Ascending aorta (tissue), 2 donors: ENCODE measurements around the gene SNX13. TPM values are rescaled to one million over a fixed set of nuclear protein-coding genes. Genes with fewer than 3 reads are reported as not detected.
A peak's percentile ranks its signal among the peaks of the same experiment; 100 is the strongest.

Experiments used
- DNase-seq, 2 donors: peaks; one replicate each; pipeline ENCODE4 v3.0.0-alpha.2; 2019; ENCODE audit warnings: low spot score in 2 of 2
- H3K27ac ChIP-seq, 2 donors: fragments of 200-600 bp; sonication (generic); one replicate each; pipeline ENCODE4 v1.5.1; 2016 to 2017; ENCODE audit warnings: mild to moderate bottlenecking in 1 of 2
- H3K27me3 ChIP-seq: fragments of 200-600 bp; sonication (generic); one replicate; pipeline ENCODE4 v1.5.1; 2017
- H3K36me3 ChIP-seq, 2 donors: fragments of 200-600 bp; sonication (generic); one replicate each; pipeline ENCODE4 v1.5.1; 2016
- H3K4me1 ChIP-seq, 2 donors: fragments of 200-600 bp; sonication (generic); one replicate each; pipeline ENCODE4 v1.5.1; 2016 to 2017; ENCODE audit warnings: mild to moderate bottlenecking in 1 of 2
- H3K4me3 ChIP-seq, 2 donors: fragments of 200-600 bp; sonication (generic); one replicate each; pipeline ENCODE4 v1.5.1; 2016 to 2017; ENCODE audit warnings: mild to moderate bottlenecking in 1 of 2
- H3K9me3 ChIP-seq, 2 donors: fragments of 200-600 bp; sonication (generic); one replicate each; pipeline ENCODE4 v1.5.1; 2016
- CTCF ChIP-seq, 3 experiments: fragments of 200-600 bp in 2 of 3; fragments of 450-650 bp in 1 of 3; sonication (generic) in 2 of 3; IDR thresholded peaks; one replicate each; pipeline ENCODE4 v1.5.1; 2016 to 2019; ENCODE audit warnings: antibody characterized with exemption in 3 of 3, mild to moderate bottlenecking in 1 of 3, moderate library complexity in 1 of 3
- intact Hi-C: fragments of 100-400 bp; cut with DNase I; formaldehyde crosslinking; loops from one replicate; pipeline ENCODE4 v1.15.1; 2023
- total RNA-seq: library from RNA; depleted of rRNA; stranded (reverse); fragments of >200 nt; gene quantifications from one replicate; pipeline ENCODE4 v1.1.0, GENCODE V29; 2016

The SNX13 gene
- total RNA-seq, 1 donor from 2014 or later: 26.2 TPM

- TF ChIP-seq CTCF (IDR thresholded peaks at IDR 0.05): no peak
- intact Hi-C loops: no loop called here
- no peak for DNase-seq
These were observed 45.4 kb upstream of the SNX13 start for GRCh38 chr7:17985473-17986239.

GRCh38 chr7:17984288-17984687 lies 44.0 kb upstream of the SNX13 start:
- intact Hi-C loops: no loop called here
- no peak for TF ChIP-seq CTCF (IDR thresholded peaks at IDR 0.05)
- Histone ChIP-seq H3K4me3 (no peak overlapping the region), H3K4me1 (no peaks in the 10 kb centered on the region), H3K36me3 (no peaks in the 10 kb centered on the region), H3K27ac (no peak overlapping the region), H3K9me3 (no peaks in the 10 kb centered on the region), H3K27me3 (no peaks in the 10 kb centered on the region)
- no peak for DNase-seq

More at GRCh38 chr7:17985473-17986239, 45.4 kb upstream of the SNX13 start:
- Histone ChIP-seq H3K36me3 (no peaks in the 10 kb centered on the region), H3K9me3 (no peaks in the 10 kb centered on the region), H3K4me1 (no peaks in the 10 kb centered on the region), H3K27ac (no peak overlapping the region), H3K27me3 (no peaks in the 10 kb centered on the region), H3K4me3 (no peak overlapping the region)

GRCh38 chr7:17983221-17984062 lies 43.1 kb upstream of the SNX13 start:
- no peaks in the 10 kb centered on the region for H3K27me3 ChIP-seq
- H3K27ac ChIP-seq: no peak overlapping the region
- no peaks in the 10 kb centered on the region for H3K36me3 ChIP-seq
- no peak for DNase-seq
- H3K9me3 ChIP-seq: no peaks in the 10 kb centered on the region
- intact Hi-C loops: no loop called here
- H3K4me3 ChIP-seq: no peak overlapping the region
- TF ChIP-seq CTCF (IDR thresholded peaks at IDR 0.05): no peak
- no peaks in the 10 kb centered on the region for H3K4me1 ChIP-seq

- Histone ChIP-seq H3K4me3 (no peak overlapping the region), H3K27ac (no peak overlapping the region), H3K27me3 (no peaks in the 10 kb centered on the region), H3K36me3 (no peaks in the 10 kb centered on the region), H3K4me1 (no peaks in the 10 kb centered on the region), H3K9me3 (no peaks in the 10 kb centered on the region)
- intact Hi-C loops: no loop called here
- TF ChIP-seq CTCF (IDR thresholded peaks at IDR 0.05): no peak
- DNase-seq: no peak
These were observed 36.7 kb upstream of the SNX13 start for GRCh38 chr7:17976952-17977351.

- no peak overlapping the region for H3K4me3 ChIP-seq
- intact Hi-C loops: no loop called here
- no peaks in the 10 kb centered on the region for H3K4me1 ChIP-seq
- H3K9me3 ChIP-seq: no peaks in the 10 kb centered on the region
- H3K27ac ChIP-seq: no peak overlapping the region
- H3K27me3 ChIP-seq: no peaks in the 10 kb centered on the region
- no peak for DNase-seq
- H3K36me3 ChIP-seq: no peaks in the 10 kb centered on the region
- peak in 1 of 3 experiments; percentile 26 for TF ChIP-seq CTCF (IDR thresholded peaks at IDR 0.05)
These were observed 31.1 kb upstream of the SNX13 start for GRCh38 chr7:17971411-17971810.
